GOT3 (cell line): Measurements from ENCODE around the gene KLHL29.

Source experiments
- DNase-seq: peaks from one replicate; lab custom pipeline; 2025; ENCODE audit warnings: mixed read lengths; lab: John Stamatoyannopoulos, UW

The KLHL29 gene

GRCh38 chr2:23616630-23617029 is 231.7 kb downstream of the KLHL29 start:
- no peak for DNase-seq

- no peak for DNase-seq
Observed at GRCh38 chr2:23617167-23617810, 232.3 kb downstream of the KLHL29 start.

DNA sequence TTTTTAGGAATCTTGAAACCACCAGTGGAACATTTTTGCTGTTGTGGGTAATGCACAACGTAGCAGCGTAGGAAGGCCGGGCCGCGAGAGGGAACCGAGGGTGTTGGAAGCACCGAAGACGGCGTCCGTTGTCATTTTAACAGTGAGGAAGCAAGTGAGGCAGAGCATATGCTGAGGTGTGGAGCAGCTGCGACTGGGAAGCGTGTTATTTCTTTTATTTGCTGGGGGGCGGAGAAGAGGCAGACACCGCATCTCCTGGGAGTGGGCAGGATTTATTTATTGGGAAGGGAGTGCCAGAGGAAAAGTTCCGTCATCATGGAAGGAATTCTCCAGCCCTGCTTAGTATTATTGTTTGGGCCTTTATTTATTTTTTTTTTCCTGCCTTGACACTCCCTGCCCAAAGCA is 232.8 kb downstream of the KLHL29 start:
- no peak for DNase-seq

- no peak for DNase-seq
Observed at GRCh38 chr2:23618265-23618664, 233.3 kb downstream of the KLHL29 start.

GRCh38 chr2:23618794-23619530 is 234.0 kb downstream of the KLHL29 start:
- DNase-seq: no peak

- no peak for DNase-seq
Observed at GRCh38 chr2:23619941-23620340, 235.0 kb downstream of the KLHL29 start.

DNA sequence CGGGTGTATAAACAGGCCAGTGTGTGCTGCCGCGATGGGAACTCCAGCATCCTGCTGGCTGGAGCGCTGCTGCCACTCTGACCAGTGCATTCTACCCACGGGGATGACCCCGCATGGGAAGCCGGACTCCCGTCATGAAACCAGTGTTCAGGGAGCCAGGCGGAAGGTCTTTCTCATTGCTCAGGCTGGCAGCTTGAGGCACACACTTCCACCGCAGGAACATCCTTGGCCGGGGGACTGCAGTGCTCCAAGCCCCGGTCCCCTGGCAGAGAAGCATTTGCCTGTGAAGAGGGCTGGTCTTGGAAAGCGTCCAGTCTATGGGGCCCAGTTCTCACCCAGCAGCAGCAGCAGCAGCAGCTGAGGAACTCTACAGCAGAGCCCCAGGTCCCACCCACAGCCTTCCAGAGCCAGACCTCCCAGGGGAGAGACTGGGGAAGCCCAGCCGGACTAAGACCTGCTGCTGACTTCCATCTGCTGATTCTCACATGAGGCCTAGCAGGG is 235.9 kb downstream of the KLHL29 start:
- no peak for DNase-seq

DNA sequence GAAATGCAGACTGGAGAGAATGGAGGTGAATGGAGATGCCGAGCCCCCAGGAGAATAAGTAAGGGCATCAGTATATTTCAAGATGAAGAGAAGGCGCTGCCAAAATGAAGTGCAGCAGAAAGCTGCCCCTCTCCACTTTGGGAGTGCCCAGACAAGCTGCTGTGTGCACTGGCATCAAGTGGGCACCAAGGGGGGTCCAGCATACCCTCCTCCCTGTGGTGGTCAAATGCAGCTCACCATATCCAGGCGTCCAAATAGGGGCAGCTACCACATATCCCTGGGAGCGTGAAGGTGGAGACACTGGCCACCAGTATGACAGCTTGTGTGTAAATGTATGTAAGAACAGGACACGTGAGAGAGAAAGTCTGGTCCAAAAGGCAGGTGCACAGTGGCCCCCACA is 236.6 kb downstream of the KLHL29 start:
- DNase-seq: no peak

- DNase-seq: no peak
Observed at GRCh38 chr2:23622466-23622865, 237.5 kb downstream of the KLHL29 start.

DNA sequence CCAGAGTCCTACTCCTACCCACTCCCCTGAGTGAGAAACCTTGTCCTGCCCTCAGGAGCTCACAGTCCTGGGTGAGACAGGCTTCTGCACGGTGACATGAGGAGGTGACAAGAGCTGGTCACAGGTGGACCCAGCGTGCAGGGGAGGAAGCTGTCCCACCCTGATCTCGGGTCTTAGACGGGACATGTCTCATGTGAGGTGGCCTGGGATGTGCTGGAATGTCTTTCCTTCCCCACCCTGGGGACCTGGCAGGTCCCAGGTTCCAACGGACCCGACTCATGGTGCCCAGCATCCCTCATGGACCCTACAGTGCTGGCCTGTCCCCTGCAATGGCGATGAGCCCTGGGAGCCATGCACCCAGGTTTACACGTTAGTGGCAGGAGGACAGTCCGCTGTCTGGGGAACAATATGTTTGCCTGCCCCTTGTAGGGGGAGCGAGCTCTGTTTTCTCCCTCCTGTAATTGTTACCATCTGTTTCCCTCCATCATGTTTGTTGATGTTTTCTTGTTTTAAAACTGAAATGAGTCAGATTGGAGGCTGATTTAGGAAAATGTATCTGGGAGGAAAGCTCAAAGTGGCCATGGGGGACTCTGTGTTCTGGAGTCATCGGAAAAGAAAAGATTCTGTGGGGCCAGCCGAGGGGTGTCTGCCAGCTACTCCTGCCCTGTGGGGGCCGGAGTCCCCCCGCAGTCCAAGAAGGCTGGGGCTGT is 238.1 kb downstream of the KLHL29 start:
- no peak for DNase-seq

- DNase-seq: no peak
Observed at GRCh38 chr2:23624378-23624777, 239.4 kb downstream of the KLHL29 start.

DNA sequence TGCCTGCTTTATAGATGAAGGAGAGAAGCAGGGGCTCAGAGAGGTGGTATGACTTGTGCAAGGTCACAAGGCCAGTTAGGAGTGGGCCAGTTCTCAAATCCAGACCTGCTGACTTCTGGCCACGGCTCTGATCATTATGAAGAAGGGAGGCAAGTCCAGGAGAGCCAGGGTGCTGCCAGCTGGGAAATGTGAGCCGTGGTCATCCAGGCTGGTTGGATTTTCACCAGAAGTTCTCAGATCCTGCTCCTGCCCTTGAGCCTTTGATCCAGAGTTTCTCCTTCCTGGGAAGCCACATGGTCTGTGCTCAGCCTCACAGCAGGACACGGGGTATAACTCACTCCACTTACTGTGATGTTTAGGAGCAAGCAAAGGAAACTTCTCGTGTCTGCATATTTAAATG is 239.9 kb downstream of the KLHL29 start:
- no peak for DNase-seq

- DNase-seq: no peak
Observed at GRCh38 chr2:23625726-23626125, 240.7 kb downstream of the KLHL29 start.

- DNase-seq: no peak
Observed at GRCh38 chr2:23626701-23627230, 241.8 kb downstream of the KLHL29 start.

- no peak for DNase-seq
Observed at GRCh38 chr2:23627236-23628009, 242.4 kb downstream of the KLHL29 start.

DNA sequence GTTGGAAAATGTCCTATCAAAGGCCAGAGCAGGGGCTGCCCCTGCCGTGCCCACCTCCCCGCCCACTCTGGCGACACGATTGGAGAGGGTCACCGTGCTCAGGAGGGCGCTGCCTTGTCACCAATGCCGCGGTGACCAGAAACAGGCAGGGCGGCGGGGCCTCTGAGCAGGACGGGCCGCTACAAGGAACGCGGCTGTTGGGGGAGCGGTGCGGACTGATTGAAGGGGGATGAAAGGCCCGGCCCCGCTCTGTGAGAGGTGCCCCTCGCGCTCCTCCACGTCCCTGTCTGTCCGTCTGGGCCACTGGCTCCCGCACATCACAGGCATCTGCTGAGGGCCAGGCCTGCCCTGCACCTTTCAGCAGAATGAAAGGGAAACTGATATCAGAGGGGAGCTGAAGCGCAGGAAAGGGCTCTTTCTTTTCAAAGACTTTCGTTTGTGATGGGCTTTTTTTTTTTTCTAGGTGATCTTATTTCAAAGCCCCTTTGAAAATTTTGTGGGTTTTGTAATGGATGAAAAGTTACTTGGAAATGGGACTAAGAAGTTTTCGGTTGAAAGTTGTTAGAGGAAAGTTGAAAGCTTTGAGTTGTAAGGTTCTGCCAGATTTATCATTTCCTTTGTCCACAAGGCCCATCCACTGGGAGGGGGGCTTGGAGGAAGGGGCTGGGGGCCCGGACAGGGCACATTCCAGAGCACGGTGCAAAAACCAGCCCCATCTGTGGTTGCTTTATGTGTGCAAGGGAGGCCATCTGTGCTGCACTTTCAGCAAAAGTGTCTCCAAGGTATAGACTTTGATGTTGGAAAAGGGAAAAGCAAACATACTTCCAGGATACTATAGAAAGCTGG is 244.2 kb downstream of the KLHL29 start:
- no peak for DNase-seq

DNA sequence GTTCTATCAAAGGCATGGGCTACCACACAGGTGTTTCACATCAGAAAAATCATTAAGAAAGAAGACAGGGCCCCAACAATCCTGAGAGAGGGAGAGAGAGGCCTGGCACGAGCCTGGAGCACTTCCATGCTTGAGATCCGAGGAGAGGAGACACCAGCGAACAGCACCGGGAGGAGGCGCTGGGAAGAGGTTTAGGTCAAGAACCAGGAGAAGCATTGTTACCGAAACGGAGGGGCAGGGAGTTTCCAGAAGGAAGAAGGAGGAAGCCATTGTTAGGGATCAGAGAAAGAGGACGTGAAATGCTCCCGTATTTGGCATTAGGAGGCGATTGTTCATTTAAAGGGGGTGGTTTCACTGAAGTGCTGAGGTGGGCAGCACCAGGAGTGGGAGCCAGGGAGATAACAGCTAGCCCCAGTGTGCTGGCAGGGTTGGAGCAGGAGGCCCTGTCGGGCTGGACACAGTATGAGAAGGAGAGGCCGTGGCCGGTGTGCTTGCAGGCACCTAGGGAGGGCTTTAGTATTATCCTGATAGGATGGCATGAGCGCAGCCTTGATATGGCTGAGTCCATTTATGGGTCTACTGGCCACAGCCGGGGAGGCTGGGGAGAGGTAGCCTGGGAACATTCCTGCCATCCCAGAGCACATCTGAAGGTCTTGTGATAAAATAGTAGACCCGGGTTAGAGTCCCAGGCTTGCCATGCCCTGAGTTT is 244.9 kb downstream of the KLHL29 start:
- DNase-seq: no peak

DNA sequence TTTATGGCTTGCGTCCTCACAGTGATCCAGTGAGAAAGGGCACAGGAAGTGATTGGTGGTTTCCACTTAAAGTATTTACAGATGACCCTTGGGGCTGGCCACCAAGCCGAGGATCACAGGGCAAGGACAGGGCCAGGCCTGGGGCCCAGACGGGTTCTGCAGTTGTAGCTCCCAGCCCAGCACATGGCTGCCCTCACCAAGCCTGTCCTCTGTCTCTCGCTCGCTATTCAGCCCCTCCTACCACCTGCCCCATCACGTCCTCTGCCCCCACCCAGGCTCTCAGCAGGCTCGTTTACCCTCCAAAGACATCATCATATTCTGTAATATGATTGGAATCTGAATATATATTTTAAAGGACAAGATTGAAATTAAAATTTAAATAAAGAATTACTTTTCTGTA is 246.0 kb downstream of the KLHL29 start:
- DNase-seq: no peak

DNA sequence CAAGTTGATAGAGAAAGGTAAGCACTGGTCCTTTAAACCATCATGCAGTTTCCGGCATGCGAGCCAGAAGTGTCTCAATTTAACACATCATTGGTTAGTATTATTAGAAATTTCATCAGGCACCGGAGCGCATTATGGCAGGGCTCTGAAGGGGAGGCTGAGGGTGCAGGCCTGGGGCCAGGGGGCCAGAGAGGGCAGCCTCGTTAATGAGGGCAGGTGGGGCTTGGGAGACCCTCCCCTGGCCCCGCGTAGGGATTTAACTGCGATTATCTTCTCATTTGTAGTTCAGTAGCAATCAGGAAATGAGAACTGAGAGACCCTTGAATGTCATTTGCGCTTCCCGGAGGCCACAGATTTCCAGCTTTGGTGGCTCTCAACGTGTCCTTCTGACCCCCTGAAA is 246.4 kb downstream of the KLHL29 start:
- no peak for DNase-seq

- no peak for DNase-seq
Observed at GRCh38 chr2:23632386-23632785, 247.4 kb downstream of the KLHL29 start.
